ENCODE data around the gene ENDOV.

Gene ENDOV

DNA sequence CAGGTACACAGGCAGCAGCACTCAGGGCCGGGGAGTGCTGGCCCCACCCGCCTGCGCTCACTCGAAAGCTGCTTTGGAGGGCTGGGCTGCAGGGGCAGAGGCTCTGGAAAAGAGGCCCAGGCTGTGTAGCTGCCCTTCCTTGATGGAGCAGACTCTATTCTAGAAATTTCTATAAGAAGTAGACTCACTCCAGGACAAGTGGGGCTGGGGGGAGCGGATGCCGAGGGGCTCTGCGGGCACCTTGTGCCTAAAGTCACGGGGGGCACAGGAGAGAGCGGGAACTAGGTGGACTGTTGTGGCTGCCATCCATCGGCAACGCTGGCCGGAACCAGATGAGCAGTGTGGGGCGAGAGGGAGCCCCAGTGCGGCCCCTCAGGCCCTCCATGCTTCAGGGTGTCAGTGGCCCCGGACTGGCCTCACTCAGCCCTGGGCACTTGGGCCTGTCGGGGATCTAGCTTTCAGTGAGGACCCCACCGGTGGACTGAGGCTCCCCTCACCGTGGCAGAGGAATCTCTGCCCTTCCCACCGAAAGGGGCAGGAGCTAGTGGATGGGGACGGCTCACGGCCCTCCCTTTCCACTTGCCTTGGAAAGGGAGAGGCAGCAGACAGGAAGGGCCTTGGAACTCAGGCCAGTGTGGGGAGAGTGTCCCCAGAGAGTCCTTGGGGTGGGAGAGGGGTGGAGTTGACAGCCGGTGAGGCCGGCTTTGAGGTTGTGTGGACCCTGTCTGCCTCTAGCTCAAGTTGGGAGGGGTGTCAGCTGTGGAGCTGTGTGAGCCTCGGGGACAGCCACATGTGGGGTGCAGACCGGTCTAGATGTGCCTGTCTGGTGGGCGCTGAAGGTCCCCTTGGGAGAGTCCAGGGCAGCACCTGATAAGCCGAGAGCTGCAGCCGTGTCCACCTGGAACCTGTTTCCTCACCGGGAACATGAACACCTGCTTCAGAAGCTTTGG, 16.6 kb downstream of the ENDOV start:
- DNase-seq (ENCODE audit: low read depth, low spot score): no peak

DNA sequence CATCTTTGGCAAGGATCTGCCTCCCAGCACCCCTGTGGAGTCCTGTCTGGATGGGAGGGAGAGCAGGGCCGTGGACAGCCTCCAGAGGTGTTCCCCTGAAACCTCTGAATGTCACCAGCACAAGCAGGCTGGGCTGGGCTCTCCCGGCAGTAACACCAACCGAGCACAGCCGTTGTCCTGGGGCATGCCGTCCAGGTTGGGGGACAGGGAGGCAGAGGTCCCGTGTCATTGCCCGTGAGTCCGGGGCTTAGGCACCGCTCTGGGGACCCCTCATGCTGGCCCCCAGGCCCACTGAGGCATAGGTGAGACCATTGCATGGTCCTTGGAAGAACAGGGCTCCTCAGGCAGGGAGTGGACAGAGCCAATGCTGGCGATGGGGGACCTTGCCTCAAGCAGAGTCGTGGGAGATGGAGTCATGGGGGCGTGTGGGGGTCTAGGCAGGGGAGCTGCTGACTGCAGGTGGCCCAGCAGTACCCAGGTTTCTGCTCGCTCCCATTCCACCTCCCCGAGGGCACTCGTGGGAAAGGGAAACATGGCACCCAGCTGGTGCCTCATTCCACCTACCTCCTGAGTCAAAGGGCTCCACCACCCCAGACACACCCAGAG, 17.5 kb downstream of the ENDOV start:
- no peak for DNase-seq (ENCODE audit: low read depth, low spot score)

GRCh38 chr17:80432961-80433550, 18.1 kb downstream of the ENDOV start:
- no peak for DNase-seq (ENCODE audit: low read depth, low spot score)

- DNase-seq (ENCODE audit: low read depth, low spot score): no peak
These were observed 19.1 kb downstream of the ENDOV start for GRCh38 chr17:80433916-80434666.

GRCh38 chr17:80437532-80437931, 22.6 kb downstream of the ENDOV start:
- no peak for DNase-seq (ENCODE audit: low read depth, low spot score)

- no peak for DNase-seq (ENCODE audit: low read depth, low spot score)
These were observed 23.8 kb downstream of the ENDOV start for GRCh38 chr17:80438806-80439205.

DNA sequence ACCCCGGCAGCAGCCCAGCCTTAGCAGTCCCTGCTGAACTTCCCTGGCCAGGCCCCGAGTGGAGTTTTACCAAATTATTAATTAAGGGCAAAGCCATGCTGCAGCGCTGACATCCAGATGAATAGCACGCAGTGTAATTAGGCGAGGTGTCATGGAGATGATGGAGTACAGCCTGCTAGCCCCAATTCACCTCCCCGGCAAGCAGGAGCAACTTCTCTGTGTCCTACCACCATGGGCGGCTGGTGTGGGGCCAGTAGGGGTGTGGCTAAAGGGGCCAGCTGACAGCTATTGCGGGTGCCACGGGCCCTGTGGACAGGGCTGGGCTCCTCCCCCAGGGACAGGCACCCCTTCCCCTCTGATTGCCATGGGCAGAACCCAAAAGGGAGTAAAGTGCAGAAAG, 24.5 kb downstream of the ENDOV start:
- no peak for DNase-seq (ENCODE audit: low read depth, low spot score)

- DNase-seq (ENCODE audit: low read depth, low spot score): no peak
These were observed 26.2 kb downstream of the ENDOV start for GRCh38 chr17:80441133-80441578.

DNA sequence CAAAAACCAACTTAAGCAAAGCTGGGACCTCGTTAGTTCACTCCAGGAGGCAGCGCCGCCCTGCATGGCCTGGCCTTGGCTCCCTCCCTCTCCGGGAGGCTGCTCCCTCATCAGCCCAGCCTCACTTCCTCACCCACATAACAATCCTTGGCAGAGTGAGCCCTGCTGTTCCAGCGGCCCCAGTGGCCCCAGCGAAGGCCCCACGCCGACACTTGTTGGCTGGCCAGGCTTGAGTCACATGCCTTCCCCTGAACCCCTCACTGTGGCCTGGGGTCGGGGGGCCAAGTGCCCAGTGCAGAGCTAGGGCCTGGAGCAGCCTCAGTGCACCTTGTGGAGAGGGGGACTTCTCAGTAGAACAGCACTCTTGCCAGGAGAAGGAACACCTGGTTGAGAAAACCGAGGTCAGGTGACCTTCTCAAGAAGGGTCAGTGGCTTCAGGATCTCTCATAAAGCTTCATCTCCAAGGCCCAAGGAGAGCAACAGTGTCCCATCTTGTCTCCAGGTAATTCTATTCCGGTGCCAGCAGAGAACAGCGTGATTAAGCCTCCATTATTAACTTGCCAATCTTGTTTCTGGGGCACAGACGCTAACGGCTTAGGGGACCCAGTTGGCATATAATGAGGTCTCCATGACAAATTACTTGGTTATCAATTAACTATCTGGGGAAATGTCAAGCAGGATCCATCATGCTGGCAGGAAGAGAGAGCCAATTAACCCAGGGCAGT, 26.8 kb downstream of the ENDOV start:
- no peak for DNase-seq (ENCODE audit: low read depth, low spot score)

- no peak for DNase-seq (ENCODE audit: low read depth, low spot score)
These were observed 27.3 kb downstream of the ENDOV start for GRCh38 chr17:80442323-80442659.

- no peak for DNase-seq (ENCODE audit: low read depth, low spot score)
These were observed 27.8 kb downstream of the ENDOV start for GRCh38 chr17:80442764-80443163.

DNA sequence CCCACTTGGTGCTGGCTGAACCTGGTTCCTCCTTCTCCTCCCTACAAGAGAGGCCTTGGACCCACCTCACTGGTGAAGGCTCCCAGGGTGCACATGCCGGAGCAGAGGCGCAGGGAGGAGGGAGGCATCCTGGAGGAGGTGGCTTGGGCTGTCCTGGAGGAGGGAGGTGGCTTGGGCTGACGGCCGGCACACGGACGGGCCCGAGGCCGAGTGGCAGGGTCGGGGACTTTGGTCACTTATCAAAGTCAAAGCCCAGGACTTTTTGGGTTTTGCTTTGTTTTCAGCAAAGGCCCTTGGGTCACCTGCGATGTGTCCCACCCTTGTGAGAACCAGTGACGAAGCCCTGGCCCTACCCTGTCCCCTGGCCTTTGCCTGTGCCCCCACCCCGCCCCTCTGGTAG, 28.5 kb downstream of the ENDOV start:
- no peak for DNase-seq (ENCODE audit: low read depth, low spot score)

DNA sequence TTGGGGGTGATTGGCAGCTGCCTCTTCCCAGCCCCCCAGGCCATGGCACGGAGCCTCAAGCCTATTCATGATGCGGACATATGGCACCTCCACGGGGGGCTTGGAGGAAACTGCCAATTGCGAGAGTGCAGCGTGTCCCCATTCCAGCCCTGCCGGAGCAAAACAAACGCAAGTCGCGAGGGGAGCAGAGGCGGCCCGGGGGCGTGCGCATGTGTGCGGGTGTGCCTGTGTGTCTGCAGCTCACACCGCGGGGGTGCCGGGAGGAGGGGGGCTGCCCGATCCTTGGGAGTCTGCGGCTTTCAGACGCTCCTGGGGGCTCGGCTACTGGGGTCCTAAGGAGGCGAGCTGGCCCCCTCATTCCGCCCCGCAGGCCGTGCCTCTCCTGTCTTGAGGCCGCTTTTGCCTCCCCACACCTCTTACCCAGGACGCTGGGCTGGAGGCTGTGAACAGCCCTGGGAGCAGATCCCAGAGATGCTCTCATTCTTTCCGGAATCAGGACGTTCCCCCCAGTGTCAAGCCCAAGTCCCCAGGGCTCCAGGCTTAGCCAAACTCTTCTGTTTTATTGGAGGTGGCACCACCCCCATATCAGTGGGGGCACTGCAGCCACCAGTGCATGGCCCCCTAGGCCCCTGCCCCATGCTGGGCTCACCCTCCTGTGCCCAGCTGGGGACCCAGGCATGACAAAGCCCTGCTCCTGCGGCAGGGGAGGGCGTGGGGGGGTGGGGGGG, 29.1 kb downstream of the ENDOV start:
- no peak for DNase-seq (ENCODE audit: low read depth, low spot score)

GRCh38 chr17:80444644-80444979, 29.6 kb downstream of the ENDOV start:
- no peak for DNase-seq (ENCODE audit: low read depth, low spot score)

DNA sequence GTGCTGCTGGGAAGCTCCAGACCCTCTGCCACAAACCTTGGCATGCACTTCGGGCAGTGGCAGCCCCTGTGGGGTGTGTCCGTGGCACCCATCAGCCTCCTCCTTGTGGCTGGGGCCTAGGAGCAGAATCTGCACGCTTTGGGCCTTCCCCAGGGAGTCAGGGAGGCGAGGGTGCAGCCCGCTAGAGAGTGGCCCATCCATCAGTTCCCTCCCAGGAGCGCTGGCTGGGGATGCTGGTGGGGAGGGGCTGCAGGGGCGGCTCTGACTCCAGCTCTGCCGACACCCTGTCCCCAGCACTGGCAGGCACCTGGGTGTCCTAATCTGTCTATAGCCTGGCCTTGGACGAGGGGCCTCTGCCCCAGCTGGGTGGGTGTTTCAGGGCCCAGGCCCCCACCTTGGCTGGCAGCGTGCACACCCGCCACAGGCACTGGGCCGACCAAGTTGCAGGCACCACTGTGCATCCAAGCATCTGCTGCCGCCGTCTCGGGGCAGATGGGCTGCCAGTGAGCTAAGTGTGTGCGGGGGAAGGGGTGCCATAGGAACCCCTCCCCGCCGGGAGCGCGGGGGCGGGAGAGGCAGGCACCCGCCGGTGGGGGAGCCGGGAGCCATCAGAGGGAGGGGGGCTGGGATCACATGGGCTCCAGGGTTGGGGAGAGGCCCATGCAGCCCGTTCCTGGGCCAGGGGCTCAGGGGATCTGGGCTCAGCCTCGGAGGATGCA, 30.2 kb downstream of the ENDOV start:
- DNase-seq (ENCODE audit: low read depth, low spot score): no peak

GRCh38 chr17:80445726-80446110, 30.8 kb downstream of the ENDOV start:
- DNase-seq (ENCODE audit: low read depth, low spot score): no peak

DNA sequence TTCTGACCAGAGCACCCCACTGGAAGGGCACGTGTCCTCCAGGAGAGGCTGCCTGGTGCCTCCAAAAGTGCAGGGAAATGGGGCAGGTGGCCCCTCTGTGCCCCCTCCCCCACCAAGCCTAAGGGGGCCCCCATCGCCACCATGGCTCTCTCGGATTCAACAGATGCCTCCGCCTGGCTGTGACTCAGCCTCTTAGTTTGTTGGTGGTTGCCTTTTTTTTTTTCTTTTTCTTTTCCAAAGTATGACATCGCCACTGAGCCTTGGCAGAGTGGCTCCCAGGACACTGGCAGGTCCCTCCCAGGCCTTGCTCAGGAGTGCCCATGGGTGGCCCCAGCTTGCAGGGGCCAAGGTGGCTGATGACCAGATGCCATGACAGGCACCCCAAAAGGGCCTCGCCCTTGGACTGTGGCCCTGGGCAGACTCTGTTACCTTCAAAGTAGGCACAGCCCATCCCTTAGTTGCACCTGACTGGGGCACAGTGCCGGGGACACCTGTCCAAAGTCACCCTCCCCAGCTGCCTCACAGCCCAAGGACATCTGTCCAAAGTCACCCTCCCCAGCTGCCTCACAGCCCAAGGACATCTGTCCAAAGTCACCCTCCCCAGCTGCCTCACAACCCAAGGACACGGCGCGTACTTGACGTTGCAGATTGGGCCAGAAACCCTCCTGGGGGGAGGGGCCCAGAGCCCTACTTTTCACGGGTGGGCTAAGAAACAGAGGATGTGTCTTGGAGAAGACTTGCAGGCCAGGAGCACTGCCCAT, 31.9 kb downstream of the ENDOV start:
- DNase-seq (ENCODE audit: low read depth, low spot score): no peak

DNA sequence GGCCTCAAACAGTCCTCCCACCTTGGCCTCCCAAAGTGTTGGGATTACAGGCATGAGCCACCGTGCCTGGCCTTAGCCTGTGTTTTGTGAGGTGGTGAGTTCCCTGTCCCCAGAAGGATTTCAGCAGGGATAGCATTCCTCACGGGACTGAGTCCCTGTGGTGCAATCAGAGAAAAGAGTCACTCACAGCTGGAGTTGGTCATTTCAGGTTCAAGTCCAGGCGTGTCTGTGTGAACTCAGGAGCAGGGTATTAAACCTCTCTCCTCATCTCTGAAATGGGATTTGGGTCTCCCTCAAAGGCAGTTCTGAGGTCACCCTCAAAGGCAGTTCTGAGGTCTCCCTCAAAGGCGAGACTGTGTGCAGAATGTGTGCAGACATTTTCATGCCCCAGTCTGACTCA, 32.8 kb downstream of the ENDOV start:
- DNase-seq (ENCODE audit: low read depth, low spot score): no peak

- DNase-seq (ENCODE audit: low read depth, low spot score): no peak
These were observed 34.4 kb downstream of the ENDOV start for GRCh38 chr17:80449194-80449929.
